ENCODE results near the gene COTL1.

The COTL1 gene

GRCh38 chr16:84530590-84530989 is 87.3 kb downstream of the COTL1 start:
- no peak overlapping the region for H2AFZ ChIP-seq (ENCODE audit: low read length)
- peaks cover 34% of the 10 kb centered on the region for H3K4me1 ChIP-seq (ENCODE audit: insufficient read depth, low read length, poor library complexity, severe bottlenecking)
- no peaks in the 10 kb centered on the region for H3K36me3 ChIP-seq (ENCODE audit: insufficient read depth, low read length)
- H4K20me1 ChIP-seq (ENCODE audit: insufficient read depth, low read length, poor library complexity, severe bottlenecking): no peaks in the 10 kb centered on the region
- no peak overlapping the region for H3K9ac ChIP-seq (ENCODE audit: low read depth, low read length, poor library complexity, severe bottlenecking)
- no peaks in the 10 kb centered on the region for H3K9me3 ChIP-seq (ENCODE audit: insufficient read depth, low read depth, low read length)
- no peaks in the 10 kb centered on the region for H3K27me3 ChIP-seq (ENCODE audit: insufficient read depth, low read length, poor library complexity, severe bottlenecking)
- H3K4me3 ChIP-seq (ENCODE audit: low read length, poor library complexity, severe bottlenecking): no peak overlapping the region
- TF ChIP-seq EZH2phosphoT487 (IDR thresholded peaks at IDR 0.05; ENCODE audit: borderline replicate concordance) (no peak), CTCF (conservative IDR thresholded peaks at IDR 0.05; ENCODE audit: low read length) (no peak)
- H3F3A ChIP-seq (ENCODE audit: low read depth): no peaks in the 10 kb centered on the region
- H3K79me2 ChIP-seq (ENCODE audit: insufficient read depth, low read length): no peaks in the 10 kb centered on the region
- no peak overlapping the region for H3K4me2 ChIP-seq (ENCODE audit: low read depth, low read length, poor library complexity, severe bottlenecking)
- no peaks in the 10 kb centered on the region for H3K9me2 ChIP-seq (replicated peaks; ENCODE audit: low read depth, low read length)

DNA sequence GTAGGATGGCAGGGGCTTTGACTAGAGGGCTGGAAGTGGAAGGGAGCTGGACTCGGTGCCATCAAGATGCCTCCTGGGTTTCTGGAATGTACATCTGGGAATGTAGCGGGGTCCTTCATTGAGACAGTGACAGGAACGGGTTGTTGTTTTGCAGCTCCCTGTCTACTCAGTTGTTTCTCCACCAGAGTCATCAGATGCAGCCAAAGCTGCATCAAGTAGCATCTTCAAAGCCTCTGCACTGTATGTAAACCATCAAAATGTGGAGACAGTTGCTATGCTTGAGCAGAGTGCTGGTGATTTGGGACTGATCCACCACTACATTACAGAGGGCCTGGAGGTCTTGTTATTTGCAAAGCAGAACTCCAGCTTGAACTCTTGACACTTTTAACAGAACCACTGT is 88.3 kb downstream of the COTL1 start:
- Histone ChIP-seq H3K4me2 (ENCODE audit: low read depth, low read length, poor library complexity, severe bottlenecking) (no peak overlapping the region), H3K79me2 (ENCODE audit: insufficient read depth, low read length) (no peaks in the 10 kb centered on the region), H3K9me3 (ENCODE audit: insufficient read depth, low read depth, low read length) (no peaks in the 10 kb centered on the region)

DNA sequence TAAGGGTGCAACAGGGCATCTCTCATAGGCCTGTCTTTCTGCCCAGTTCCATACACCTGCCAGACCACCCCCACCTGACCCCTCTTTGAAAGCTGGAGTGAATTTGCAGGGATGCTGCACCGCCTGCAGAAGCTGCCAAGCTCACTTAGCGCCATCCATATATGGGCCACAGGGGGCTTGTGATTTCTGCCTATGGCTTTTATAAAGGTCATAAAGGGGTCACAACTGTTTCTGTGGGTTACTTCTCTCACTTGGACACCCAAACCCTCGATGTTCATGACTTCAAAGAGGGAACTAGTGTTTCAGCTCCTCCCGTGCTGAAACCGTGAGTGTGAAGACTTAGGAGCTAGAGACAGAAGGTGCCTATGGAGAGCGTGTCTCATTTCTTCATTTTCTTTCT is 89.6 kb downstream of the COTL1 start:
- no peaks in the 10 kb centered on the region for H3K9me2 ChIP-seq (replicated peaks; ENCODE audit: low read depth, low read length)
- H3K27me3 ChIP-seq (ENCODE audit: insufficient read depth, low read length, poor library complexity, severe bottlenecking): no peaks in the 10 kb centered on the region
- H3K4me2 ChIP-seq (ENCODE audit: low read depth, low read length, poor library complexity, severe bottlenecking): no peak overlapping the region
- H3K36me3 ChIP-seq (ENCODE audit: insufficient read depth, low read length): no peaks in the 10 kb centered on the region
- TF ChIP-seq CTCF (conservative IDR thresholded peaks at IDR 0.05; ENCODE audit: low read length): no peak
- H3K4me3 ChIP-seq (ENCODE audit: low read length, poor library complexity, severe bottlenecking): no peak overlapping the region
- no peak overlapping the region for H2AFZ ChIP-seq (ENCODE audit: low read length)
- H3K79me2 ChIP-seq (ENCODE audit: insufficient read depth, low read length): no peaks in the 10 kb centered on the region
- peaks cover 31% of the 10 kb centered on the region for H3K4me1 ChIP-seq (ENCODE audit: insufficient read depth, low read length, poor library complexity, severe bottlenecking)
- H3K9ac ChIP-seq (ENCODE audit: low read depth, low read length, poor library complexity, severe bottlenecking): no peak overlapping the region
- H4K20me1 ChIP-seq (ENCODE audit: insufficient read depth, low read length, poor library complexity, severe bottlenecking): no peaks in the 10 kb centered on the region
- no peaks in the 10 kb centered on the region for H3K9me3 ChIP-seq (ENCODE audit: insufficient read depth, low read depth, low read length)
- no peaks in the 10 kb centered on the region for H3F3A ChIP-seq (ENCODE audit: low read depth)

More for the DNA sequence above, 88.3 kb downstream of the COTL1 start:
- Histone ChIP-seq H2AFZ (ENCODE audit: low read length) (no peak overlapping the region), H3K36me3 (ENCODE audit: insufficient read depth, low read length) (no peaks in the 10 kb centered on the region), H3F3A (ENCODE audit: low read depth) (no peaks in the 10 kb centered on the region), H3K9ac (ENCODE audit: low read depth, low read length, poor library complexity, severe bottlenecking) (no peak overlapping the region), H4K20me1 (ENCODE audit: insufficient read depth, low read length, poor library complexity, severe bottlenecking) (no peaks in the 10 kb centered on the region), H3K9me2 (replicated peaks; ENCODE audit: low read depth, low read length) (no peaks in the 10 kb centered on the region), H3K27me3 (ENCODE audit: insufficient read depth, low read length, poor library complexity, severe bottlenecking) (no peaks in the 10 kb centered on the region), H3K4me1 (ENCODE audit: insufficient read depth, low read length, poor library complexity, severe bottlenecking) (peaks cover 31% of the 10 kb centered on the region), H3K4me3 (ENCODE audit: low read length, poor library complexity, severe bottlenecking) (no peak overlapping the region)
- TF ChIP-seq CTCF (conservative IDR thresholded peaks at IDR 0.05; ENCODE audit: low read length): no peak
- TF ChIP-seq EZH2phosphoT487 (IDR thresholded peaks at IDR 0.05; ENCODE audit: borderline replicate concordance): no peak

Measured in Loucy (cell line).